Osteocyte (in vitro differentiated cells): ENCODE data around the gene MKLN1. TPM values are rescaled to one million over a fixed set of nuclear protein-coding genes. Genes with fewer than 3 reads are reported as not detected.

Experiments used
- DNase-seq: peaks from one replicate; pipeline ENCODE4 v3.0.0; 2021; ENCODE audit warnings: mixed read lengths; ENCODE audit not compliant: unreplicated experiment; ENCODE audit errors: extremely low spot score
- H3K27ac Mint-ChIP-seq: one replicate; pipeline ENCODE4 v1.8.0; 2021; ENCODE audit warnings: mild to moderate bottlenecking, mixed read lengths; ENCODE audit not compliant: unreplicated experiment
- H3K27me3 Mint-ChIP-seq: one replicate; pipeline ENCODE4 v1.8.0; 2021; ENCODE audit warnings: mixed read lengths; ENCODE audit not compliant: unreplicated experiment
- H3K36me3 Mint-ChIP-seq: one replicate; pipeline ENCODE4 v1.8.0; 2021; ENCODE audit warnings: mixed read lengths; ENCODE audit not compliant: unreplicated experiment
- H3K4me1 Mint-ChIP-seq: one replicate; pipeline ENCODE4 v1.8.0; 2021; ENCODE audit warnings: mixed read lengths; ENCODE audit not compliant: unreplicated experiment
- H3K4me3 Mint-ChIP-seq: one replicate; pipeline ENCODE4 v1.8.0; 2021; ENCODE audit warnings: mild to moderate bottlenecking, moderate library complexity, mixed read lengths; ENCODE audit not compliant: unreplicated experiment
- H3K9me3 Mint-ChIP-seq: one replicate; pipeline ENCODE4 v1.8.0; 2021; ENCODE audit warnings: mixed read lengths; ENCODE audit not compliant: unreplicated experiment
- total RNA-seq: library from RNA; stranded (reverse); gene quantifications from 2 replicates; pipeline ENCODE4 v1.2.1, GENCODE V29; 2021
- TF ChIP-seq, protein P1 (sequence below): fragments of 200-600 bp; sonication (generic); IDR thresholded peaks from 2 replicates; pipeline ENCODE4 v1.5.0; 2021; ENCODE audit warnings: antibody characterized with exemption, mild to moderate bottlenecking, moderate library complexity

The MKLN1 gene
- total RNA-seq, 1 donor from 2014 or later = 41.4 TPM

DNA sequence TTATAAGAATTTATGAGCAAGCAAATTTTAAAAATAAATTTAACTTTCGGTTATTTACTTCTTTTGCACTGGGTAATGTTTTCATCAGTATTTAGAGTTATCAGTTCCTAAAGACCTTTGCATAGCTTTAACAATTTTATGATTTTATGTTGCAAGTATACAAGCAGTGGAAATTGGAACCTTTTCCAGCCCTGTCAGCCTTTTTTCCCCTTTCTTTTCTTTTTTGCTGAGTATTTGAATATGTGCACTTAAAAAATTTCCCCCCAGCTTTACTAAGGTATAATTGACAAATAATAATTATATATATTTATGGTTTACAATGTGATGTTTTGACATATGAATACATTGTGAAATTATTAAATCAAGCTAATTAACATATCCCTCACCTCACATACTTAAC, 62.6 kb downstream of the MKLN1 start:
- H3K27ac Mint-ChIP-seq = no peak overlapping the region
- no peaks in the 10 kb centered on the region for H3K27me3 Mint-ChIP-seq
- H3K4me1 Mint-ChIP-seq = peaks cover 5% of the 10 kb centered on the region
- no peak for DNase-seq
- TF ChIP-seq, protein P1, sequence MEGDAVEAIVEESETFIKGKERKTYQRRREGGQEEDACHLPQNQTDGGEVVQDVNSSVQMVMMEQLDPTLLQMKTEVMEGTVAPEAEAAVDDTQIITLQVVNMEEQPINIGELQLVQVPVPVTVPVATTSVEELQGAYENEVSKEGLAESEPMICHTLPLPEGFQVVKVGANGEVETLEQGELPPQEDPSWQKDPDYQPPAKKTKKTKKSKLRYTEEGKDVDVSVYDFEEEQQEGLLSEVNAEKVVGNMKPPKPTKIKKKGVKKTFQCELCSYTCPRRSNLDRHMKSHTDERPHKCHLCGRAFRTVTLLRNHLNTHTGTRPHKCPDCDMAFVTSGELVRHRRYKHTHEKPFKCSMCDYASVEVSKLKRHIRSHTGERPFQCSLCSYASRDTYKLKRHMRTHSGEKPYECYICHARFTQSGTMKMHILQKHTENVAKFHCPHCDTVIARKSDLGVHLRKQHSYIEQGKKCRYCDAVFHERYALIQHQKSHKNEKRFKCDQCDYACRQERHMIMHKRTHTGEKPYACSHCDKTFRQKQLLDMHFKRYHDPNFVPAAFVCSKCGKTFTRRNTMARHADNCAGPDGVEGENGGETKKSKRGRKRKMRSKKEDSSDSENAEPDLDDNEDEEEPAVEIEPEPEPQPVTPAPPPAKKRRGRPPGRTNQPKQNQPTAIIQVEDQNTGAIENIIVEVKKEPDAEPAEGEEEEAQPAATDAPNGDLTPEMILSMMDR = no peak
- peaks cover 11% of the 10 kb centered on the region for H3K36me3 Mint-ChIP-seq
- H3K4me3 Mint-ChIP-seq = no peak overlapping the region
- H3K9me3 Mint-ChIP-seq = no peaks in the 10 kb centered on the region

DNA sequence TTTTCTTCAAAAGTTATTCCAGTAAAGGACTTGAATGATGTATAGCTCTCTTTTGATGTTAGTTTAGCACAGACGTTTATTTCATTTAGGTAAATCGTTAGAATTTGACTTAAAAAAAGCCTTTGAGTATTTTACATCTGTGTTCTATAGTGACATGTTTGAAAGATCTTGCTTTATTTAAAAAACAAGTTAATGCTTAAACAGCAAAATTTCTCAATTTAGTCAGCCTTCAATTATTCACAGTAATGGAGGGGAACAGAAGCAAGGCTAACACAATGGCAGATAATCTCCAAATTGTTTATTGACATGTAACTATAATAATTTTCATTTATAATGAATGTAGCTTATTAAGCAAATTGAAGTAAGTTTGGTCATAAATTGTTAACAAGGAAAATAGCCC, 63.5 kb downstream of the MKLN1 start:
- Mint-ChIP-seq H3K4me1 (peaks cover 5% of the 10 kb centered on the region), H3K36me3 (peaks cover 11% of the 10 kb centered on the region), H3K4me3 (no peak overlapping the region), H3K9me3 (no peaks in the 10 kb centered on the region), H3K27me3 (no peaks in the 10 kb centered on the region), H3K27ac (no peak overlapping the region)
- TF ChIP-seq, protein P1 = no peak
- no peak for DNase-seq

DNA sequence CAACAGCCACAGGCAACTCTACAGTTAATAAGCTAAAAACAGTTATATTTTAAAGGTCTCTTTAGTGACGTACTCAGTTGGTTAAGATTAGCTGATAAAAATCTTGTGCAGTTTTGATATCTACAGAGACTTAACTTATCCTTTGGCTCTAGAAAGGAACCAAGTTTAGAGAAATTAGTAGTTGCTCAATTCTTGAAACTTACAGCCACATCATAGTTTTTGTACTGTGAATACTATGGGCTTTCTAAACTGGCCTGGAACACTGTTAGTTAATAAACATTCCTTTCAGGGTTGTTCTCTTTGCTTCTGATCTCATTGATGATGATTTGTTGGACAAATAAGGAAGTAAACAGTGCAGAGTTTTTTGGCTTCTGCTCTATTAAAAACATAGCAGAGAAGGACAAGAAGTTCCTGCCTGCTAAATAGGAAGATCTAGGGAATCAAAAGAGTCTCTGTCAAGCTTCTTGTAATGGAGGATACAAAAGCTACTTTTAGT, 73.1 kb downstream of the MKLN1 start:
- Mint-ChIP-seq H3K27me3 (no peaks in the 10 kb centered on the region), H3K4me1 (no peaks in the 10 kb centered on the region), H3K9me3 (peaks cover 9% of the 10 kb centered on the region), H3K4me3 (no peak overlapping the region), H3K27ac (no peak overlapping the region), H3K36me3 (peaks cover 44% of the 10 kb centered on the region)
- TF ChIP-seq, protein P1 = no peak
- no peak for DNase-seq

DNA sequence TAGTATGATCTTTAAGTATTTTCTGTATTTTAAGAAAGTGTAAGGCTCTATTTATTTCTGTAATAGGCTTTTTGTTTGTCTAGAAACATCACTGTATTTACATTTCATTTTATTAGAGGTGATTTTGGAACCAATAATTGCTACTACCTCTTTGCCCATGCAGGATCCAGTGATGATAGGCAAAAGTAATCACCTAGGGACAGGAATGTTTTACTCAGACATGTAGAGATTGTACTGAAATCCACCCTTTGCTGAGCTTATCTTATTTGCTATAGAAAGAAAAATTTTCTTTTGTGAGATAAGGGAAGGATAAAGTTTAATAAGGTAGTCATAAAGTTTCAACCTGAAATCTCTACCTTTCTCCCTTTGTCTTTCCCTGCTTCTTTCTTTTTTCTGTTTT, 73.5 kb downstream of the MKLN1 start:
- DNase-seq = no peak
- Mint-ChIP-seq H3K4me3 (no peak overlapping the region), H3K4me1 (no peaks in the 10 kb centered on the region), H3K27me3 (no peaks in the 10 kb centered on the region), H3K9me3 (peaks cover 9% of the 10 kb centered on the region), H3K27ac (no peak overlapping the region), H3K36me3 (peaks cover 44% of the 10 kb centered on the region)
- TF ChIP-seq, protein P1 = no peak

DNA sequence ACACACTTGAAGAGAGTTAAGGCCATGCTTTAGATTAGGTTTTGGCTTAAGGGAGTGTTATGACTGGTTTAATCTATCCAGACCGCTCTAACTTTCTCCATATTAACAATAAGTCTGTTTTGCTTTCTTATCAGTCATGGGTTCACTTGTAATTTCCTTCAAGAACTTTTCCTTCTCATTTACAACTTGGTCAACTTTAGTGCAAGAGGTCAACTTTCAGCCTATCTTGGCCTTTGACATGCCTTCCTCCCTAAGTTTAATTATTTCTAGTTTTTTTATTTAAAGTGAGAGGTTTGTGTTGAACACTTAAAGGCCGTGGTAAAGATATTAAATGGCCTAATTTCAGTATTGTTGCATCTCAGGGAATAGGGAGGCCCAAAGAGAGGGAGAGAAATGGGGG, 75.6 kb downstream of the MKLN1 start:
- H3K9me3 Mint-ChIP-seq = peaks cover 9% of the 10 kb centered on the region
- H3K4me1 Mint-ChIP-seq = peaks cover 2% of the 10 kb centered on the region
- H3K27me3 Mint-ChIP-seq = no peaks in the 10 kb centered on the region
- peaks cover 45% of the 10 kb centered on the region for H3K36me3 Mint-ChIP-seq
- TF ChIP-seq, protein P1 = no peak
- H3K4me3 Mint-ChIP-seq = no peak overlapping the region
- no peak overlapping the region for H3K27ac Mint-ChIP-seq
- DNase-seq = no peak
